ENCODE results near the gene FHIT. TPM values are rescaled to one million over a fixed set of nuclear protein-coding genes. Genes with fewer than 3 reads are reported as not detected.

FHIT gene
- total RNA-seq, 2 experiments from 2014 or later = 7.6 to 7.9 TPM

DNA sequence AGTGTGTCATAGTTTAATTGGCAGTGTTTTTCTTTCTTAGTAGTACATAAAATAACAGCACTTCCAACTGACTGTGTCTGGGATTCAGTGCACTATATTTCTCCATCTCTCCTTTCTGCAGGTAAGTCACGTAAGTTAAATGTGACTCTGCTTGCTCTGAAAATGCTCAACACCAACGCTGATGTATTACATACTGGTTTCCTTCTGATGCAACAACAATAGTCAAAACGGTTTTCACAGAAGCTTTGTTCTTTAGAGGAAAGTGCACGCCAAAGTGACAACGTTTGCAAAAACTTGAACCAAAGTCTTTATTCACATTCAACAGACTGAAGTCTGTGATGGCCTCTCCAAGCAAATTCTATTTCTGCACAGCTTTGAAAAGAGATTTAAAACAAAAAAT lies 1494.3 kb downstream of the FHIT start:
- intact Hi-C loops (cut with micrococcal nuclease) = no loop called here
- TF ChIP-seq CTCF (IDR thresholded peaks at IDR 0.05) = no peak
- Mint-ChIP-seq H3K27ac (no peak overlapping the region), H3K36me3 (ENCODE audit: low read depth) (no peaks in the 10 kb centered on the region), H3K9me3 (no peaks in the 10 kb centered on the region), H3K27me3 (peaks cover 2% of the 10 kb centered on the region), H3K4me1 (ENCODE audit: low read depth) (peaks cover 52% of the 10 kb centered on the region), H3K4me3 (no peak overlapping the region)
- ChIA-PET POLR2A (no interaction called here), CTCF (no interaction called here)
- DNase-seq (no peak), ATAC-seq (no peak)

DNA sequence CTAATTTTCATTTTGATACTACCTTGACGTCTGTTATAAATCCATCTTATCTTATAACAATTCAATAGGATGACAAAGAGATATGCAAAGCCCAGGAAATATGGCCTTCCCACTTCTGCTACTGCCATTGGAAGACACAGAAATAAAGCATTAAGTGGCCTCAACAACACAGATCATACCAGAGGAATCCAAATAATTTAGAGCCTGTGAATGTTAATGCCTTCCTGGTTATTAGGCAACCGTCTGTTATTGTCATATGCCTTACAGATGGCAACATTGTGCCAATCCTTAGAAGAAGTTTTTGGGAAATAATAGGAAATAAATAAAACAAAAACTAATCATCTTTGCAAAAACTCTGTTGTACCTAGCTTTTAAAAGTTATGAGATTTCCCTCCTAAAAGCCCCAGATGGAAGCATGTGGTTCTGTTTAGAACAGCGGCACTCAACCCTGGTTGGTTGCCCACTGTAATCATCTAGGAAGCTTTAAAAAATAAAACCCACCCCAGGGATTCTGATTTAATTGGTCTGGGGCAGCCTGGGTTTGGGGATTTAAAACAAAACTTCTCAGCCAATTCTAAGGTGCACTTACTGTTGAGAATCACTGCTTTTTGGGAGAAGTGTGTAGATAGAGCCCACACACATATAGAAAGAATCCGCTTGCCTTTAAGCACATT lies 1496.7 kb downstream of the FHIT start:
- H3K36me3 Mint-ChIP-seq (ENCODE audit: low read depth) = peaks cover 2% of the 10 kb centered on the region
- ChIA-PET CTCF (interaction anchor here (1.3 kb wide), 1 partner anchor 14 kb away, joined by 4 read pairs; no protein-coding TSS in a partner anchor), POLR2A (no interaction called here)
- ATAC-seq (no peak), DNase-seq (no peak)
- peaks cover 2% of the 10 kb centered on the region for H3K27me3 Mint-ChIP-seq
- no peak overlapping the region for H3K4me3 Mint-ChIP-seq
- H3K9me3 Mint-ChIP-seq = no peaks in the 10 kb centered on the region
- H3K4me1 Mint-ChIP-seq (ENCODE audit: low read depth) = peaks cover 42% of the 10 kb centered on the region
- intact Hi-C loops (cut with micrococcal nuclease) = no loop called here
- no peak overlapping the region for H3K27ac Mint-ChIP-seq
- TF ChIP-seq CTCF (IDR thresholded peaks at IDR 0.05) = no peak

GRCh38 chr3:59753808-59754450 lies 1497.3 kb downstream of the FHIT start:
- peaks cover 5% of the 10 kb centered on the region for H3K36me3 Mint-ChIP-seq (ENCODE audit: low read depth)
- DNase-seq (no peak), ATAC-seq (no peak)
- TF ChIP-seq CTCF (IDR thresholded peaks at IDR 0.05) = no peak
- no peaks in the 10 kb centered on the region for H3K9me3 Mint-ChIP-seq
- no peak overlapping the region for H3K4me3 Mint-ChIP-seq
- H3K4me1 Mint-ChIP-seq (ENCODE audit: low read depth) = peaks cover 36% of the 10 kb centered on the region
- CTCF ChIA-PET = interaction anchor here (1.3 kb wide), 1 partner anchor 15 kb away, joined by 4 read pairs; no protein-coding TSS in a partner anchor
- H3K27me3 Mint-ChIP-seq = peaks cover 2% of the 10 kb centered on the region
- intact Hi-C loops (cut with micrococcal nuclease) = no loop called here
- POLR2A ChIA-PET = no interaction called here
- H3K27ac Mint-ChIP-seq = no peak overlapping the region

- H3K4me3 Mint-ChIP-seq = no peak overlapping the region
- H3K27ac Mint-ChIP-seq = no peak overlapping the region
- intact Hi-C loops (cut with micrococcal nuclease) = no loop called here
- DNase-seq (peak; percentile 35), ATAC-seq (peak; percentile 68)
- H3K9me3 Mint-ChIP-seq = no peaks in the 10 kb centered on the region
- peaks cover 31% of the 10 kb centered on the region for H3K4me1 Mint-ChIP-seq (ENCODE audit: low read depth)
- peaks cover 5% of the 10 kb centered on the region for H3K36me3 Mint-ChIP-seq (ENCODE audit: low read depth)
- ChIA-PET POLR2A (no interaction called here), CTCF (no interaction called here)
- peaks cover 2% of the 10 kb centered on the region for H3K27me3 Mint-ChIP-seq
- no peak for TF ChIP-seq CTCF (IDR thresholded peaks at IDR 0.05)
Observed at GRCh38 chr3:59752925-59753324, 1498.3 kb downstream of the FHIT start.

DNA sequence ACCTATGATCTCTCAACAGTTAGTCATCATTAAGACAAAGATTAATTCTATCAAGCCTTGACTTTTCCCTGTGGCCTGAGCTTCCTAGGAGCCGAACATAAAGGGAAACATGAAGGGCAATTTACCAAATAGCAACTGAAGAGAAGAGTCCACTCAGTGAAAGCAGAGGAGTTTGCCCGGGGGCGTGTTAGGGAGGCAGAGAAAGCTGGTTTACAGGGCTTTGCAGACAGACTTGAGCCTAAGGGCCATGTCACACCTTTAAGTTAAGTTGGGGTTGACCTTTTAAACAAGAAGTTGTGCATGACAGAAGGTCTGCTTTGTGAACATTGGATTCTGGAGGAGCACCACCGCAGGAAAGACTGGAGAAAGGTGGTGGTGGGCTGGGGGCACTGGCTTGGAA lies 1499.6 kb downstream of the FHIT start:
- H3K27ac Mint-ChIP-seq = no peak overlapping the region
- no peak for TF ChIP-seq CTCF (IDR thresholded peaks at IDR 0.05)
- H3K9me3 Mint-ChIP-seq = no peaks in the 10 kb centered on the region
- intact Hi-C loops (cut with micrococcal nuclease) = no loop called here
- H3K4me3 Mint-ChIP-seq = no peak overlapping the region
- ChIA-PET CTCF (no interaction called here), POLR2A (no interaction called here)
- H3K27me3 Mint-ChIP-seq = no peaks in the 10 kb centered on the region
- no peak for DNase-seq
- H3K4me1 Mint-ChIP-seq (ENCODE audit: low read depth) = peaks cover 25% of the 10 kb centered on the region
- H3K36me3 Mint-ChIP-seq (ENCODE audit: low read depth) = peaks cover 15% of the 10 kb centered on the region
- ATAC-seq = no peak

Data from activated CD8-positive, alpha-beta T cell treated with anti-CD3 and anti-CD28 coated beads for 36 hours (primary cell).